SJCRH30 (cell line): ENCODE results near the gene NTRK3. TPM values are rescaled to one million over a fixed set of nuclear protein-coding genes. Genes with fewer than 3 reads are reported as not detected.

ENCODE experiments used
- DNase-seq, 2 experiments: peaks; one replicate each; pipeline ENCODE4 v3.0.0-alpha.2; 2015 to 2020
- H3K27ac ChIP-seq: fragments of 250-450 bp; sonication (Bioruptor Pico); 2 replicates; pipeline ENCODE4 v1.5.1; 2020; ENCODE audit warnings: mild to moderate bottlenecking, moderate library complexity
- H3K27me3 ChIP-seq: fragments of 250-450 bp; sonication (Bioruptor Pico); 2 replicates; pipeline ENCODE4 v1.5.1; 2020; ENCODE audit warnings: mild to moderate bottlenecking, moderate library complexity
- H3K36me3 ChIP-seq: fragments of 250-450 bp; sonication (Bioruptor Pico); 2 replicates; pipeline ENCODE4 v1.5.1; 2020; ENCODE audit warnings: mild to moderate bottlenecking, moderate library complexity
- H3K4me1 ChIP-seq: fragments of 250-450 bp; sonication (Bioruptor Pico); 2 replicates; pipeline ENCODE4 v1.5.1; 2020; ENCODE audit warnings: mild to moderate bottlenecking, moderate library complexity
- H3K4me3 ChIP-seq: fragments of 250-450 bp; sonication (Bioruptor Pico); 2 replicates; pipeline ENCODE4 v1.5.1; 2020; ENCODE audit warnings: mild to moderate bottlenecking, moderate library complexity
- H3K9me3 ChIP-seq: fragments of 250-450 bp; sonication (Bioruptor Pico); replicated peaks from 2 replicates; pipeline ENCODE4 v1.5.1; 2020; ENCODE audit warnings: mild to moderate bottlenecking, moderate library complexity
- total RNA-seq: library from RNA; depleted of rRNA; stranded (reverse); fragments of >200 nt; shearing (Covaris generic); gene quantifications from 2 replicates; pipeline ENCODE4 v1.2.3, GENCODE V29; 2014

NTRK3 gene
- total RNA-seq, 1 experiment from 2014 or later, result 7.6 TPM

DNA sequence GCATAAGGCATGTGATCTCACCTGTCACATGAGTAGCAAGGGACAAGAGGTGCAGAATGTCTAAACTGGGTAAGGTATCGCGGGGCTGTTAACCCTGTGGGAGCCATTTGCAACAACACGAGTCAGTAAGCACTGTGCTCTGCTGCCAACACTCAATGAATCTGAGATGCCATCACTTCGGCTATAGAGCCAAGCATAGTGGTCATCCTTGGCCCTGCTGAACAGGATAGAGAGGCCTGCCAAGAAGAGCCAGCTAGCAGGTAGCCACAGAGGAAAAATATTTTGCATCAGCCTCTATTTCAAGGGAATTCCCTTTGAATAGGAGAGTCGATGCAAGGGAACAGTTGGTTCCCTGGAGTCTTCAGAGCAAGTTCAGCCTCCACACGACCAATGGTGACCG is 137.8 kb downstream of the NTRK3 start:
- H3K27me3 ChIP-seq, result no peaks in the 10 kb centered on the region
- H3K27ac ChIP-seq, result no peak overlapping the region
- no peaks in the 10 kb centered on the region for H3K9me3 ChIP-seq
- peaks cover 4% of the 10 kb centered on the region for H3K4me1 ChIP-seq
- no peak overlapping the region for H3K4me3 ChIP-seq
- H3K36me3 ChIP-seq, result no peaks in the 10 kb centered on the region
- DNase-seq, result no peak

DNA sequence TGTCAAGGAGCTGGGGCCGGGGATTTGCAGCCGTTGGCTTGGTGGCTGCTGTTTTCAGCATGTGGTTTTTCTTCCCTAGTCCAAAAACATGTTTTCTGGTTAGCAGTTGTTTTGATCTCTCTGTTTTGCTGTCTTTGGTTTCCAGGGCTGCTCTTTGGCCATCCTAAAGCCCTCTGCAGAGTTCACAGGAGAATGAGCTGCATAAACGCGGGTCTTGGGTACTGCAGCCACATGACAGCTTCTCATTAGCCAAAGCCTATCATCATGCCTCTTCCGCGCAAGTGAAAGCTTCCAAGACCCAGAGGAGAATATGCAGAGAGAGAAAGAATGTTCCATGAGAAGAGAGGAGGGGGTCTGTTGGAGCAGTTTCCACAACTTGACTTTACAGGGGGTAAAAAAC is 138.5 kb downstream of the NTRK3 start:
- Histone ChIP-seq H3K36me3 (no peaks in the 10 kb centered on the region), H3K27ac (no peak overlapping the region), H3K4me3 (no peak overlapping the region), H3K4me1 (peaks cover 10% of the 10 kb centered on the region), H3K9me3 (no peaks in the 10 kb centered on the region), H3K27me3 (no peaks in the 10 kb centered on the region)
- no peak for DNase-seq

DNA sequence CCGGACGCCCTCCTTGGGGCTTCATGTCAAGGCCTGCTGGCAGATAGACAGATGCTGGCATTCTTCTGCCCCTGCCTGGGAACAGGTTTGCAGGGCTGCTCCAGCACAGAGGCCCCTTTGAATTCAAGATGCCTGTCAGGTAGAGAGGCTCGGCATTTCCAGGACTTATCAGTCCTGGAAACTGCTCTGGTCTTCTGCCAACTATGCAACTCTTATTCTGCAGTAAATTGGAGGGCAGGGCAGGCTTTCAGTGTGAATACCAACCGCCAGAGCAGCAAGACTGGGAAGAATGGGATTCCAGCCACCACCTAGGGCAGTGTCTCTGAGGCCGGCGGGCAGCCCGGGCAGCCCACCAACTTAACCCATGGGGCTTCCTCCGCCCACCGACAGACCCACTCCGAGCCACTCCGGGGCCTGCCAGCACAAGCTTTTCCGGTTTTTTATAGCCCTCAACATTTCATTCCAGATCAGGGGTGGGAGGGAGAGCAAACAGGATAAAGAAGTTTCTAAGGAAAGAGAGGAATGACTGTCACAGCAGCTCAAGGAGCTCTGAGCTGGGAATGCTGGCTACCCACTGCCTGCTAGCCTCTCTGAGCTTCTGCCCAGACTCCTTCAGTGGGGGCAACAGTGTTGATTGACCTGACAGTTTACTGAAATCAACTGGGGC is 140.9 kb downstream of the NTRK3 start:
- DNase-seq, result no peak
- H3K9me3 ChIP-seq, result no peaks in the 10 kb centered on the region
- H3K4me3 ChIP-seq, result no peak overlapping the region
- H3K36me3 ChIP-seq, result no peaks in the 10 kb centered on the region
- peaks cover 10% of the 10 kb centered on the region for H3K4me1 ChIP-seq
- no peak overlapping the region for H3K27ac ChIP-seq
- no peaks in the 10 kb centered on the region for H3K27me3 ChIP-seq

DNA sequence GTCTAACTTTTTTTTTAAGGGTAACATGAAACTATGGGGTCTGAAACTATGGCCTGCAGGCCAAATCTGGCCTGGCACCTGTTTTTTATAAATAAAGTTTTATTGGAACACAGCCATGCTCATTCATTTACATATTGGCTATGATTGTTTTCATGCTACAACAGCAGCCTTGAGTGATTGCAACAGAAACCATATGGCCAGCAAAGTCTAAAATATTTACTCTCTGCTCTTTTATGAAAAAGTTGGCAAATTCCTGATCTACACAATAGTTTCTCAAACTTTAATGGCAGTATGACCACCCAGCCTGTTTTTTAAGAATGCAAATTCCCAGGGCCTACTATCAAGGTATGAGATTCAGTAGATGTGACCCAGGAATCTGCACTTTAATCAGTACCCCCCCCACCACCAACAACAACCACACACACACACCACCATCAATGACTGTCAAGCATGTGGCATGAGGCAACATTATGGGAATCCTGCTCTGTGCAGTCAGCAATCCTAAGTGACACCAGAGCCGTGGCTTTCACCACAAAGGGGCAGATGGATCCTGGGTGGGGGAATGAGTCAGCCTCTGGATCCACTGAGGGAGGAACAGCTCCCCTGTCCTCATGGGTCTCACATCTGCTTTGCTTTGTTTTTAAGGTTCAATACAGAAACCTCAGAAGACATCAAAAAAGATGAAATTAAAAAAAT is 142.8 kb downstream of the NTRK3 start:
- peak; percentile 79 to 89 for DNase-seq
- Histone ChIP-seq H3K27me3 (no peaks in the 10 kb centered on the region), H3K27ac (peak overlapping the region; percentile 54), H3K9me3 (no peaks in the 10 kb centered on the region), H3K4me1 (peaks cover 12% of the 10 kb centered on the region), H3K36me3 (no peaks in the 10 kb centered on the region), H3K4me3 (no peak overlapping the region)

DNA sequence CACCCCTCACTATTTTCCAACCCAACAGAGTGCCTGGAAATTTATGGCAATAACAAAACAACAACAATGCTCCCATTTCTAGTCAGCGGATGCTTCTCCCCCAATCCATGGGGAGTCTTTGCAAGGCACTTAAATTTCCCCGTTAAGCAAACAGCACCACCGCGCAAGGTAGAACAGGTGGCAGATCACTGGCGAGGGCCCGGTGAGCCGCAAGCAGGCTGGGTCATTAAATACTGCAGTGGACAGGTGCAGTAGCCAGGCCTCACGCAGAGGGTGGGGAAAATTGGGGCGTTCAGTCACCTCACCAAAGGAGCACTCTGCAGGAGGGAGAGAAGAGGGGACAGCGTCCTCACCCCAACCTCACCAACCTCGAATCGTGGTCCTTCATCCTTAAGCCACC is 147.5 kb downstream of the NTRK3 start:
- no peak overlapping the region for H3K4me3 ChIP-seq
- no peak overlapping the region for H3K27ac ChIP-seq
- H3K27me3 ChIP-seq, result no peaks in the 10 kb centered on the region
- H3K4me1 ChIP-seq, result peaks cover 8% of the 10 kb centered on the region
- DNase-seq, result peak in 1 of 2 experiments; percentile 37
- no peaks in the 10 kb centered on the region for H3K9me3 ChIP-seq
- H3K36me3 ChIP-seq, result no peaks in the 10 kb centered on the region

DNA sequence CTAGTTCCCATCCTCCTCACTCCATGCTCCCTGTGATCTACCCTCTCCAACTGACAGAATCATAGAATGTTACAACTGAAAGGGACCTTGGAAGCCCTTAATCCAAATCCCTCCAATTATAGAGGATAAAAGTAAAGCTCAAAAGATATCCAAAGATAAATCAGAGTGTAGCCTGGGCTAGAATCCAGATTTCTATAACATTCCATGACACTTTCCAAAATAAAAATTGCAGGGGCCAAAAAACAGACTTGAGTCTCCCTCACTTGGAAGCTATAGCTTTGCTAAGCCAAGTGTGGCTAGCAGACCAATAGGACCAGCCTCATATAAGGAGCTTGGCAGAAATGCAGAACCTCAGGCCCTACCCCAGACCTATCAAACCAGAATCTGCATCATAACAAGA is 148.1 kb downstream of the NTRK3 start:
- Histone ChIP-seq H3K4me3 (no peak overlapping the region), H3K27me3 (no peaks in the 10 kb centered on the region), H3K36me3 (no peaks in the 10 kb centered on the region), H3K9me3 (no peaks in the 10 kb centered on the region), H3K27ac (no peak overlapping the region), H3K4me1 (peaks cover 5% of the 10 kb centered on the region)
- no peak for DNase-seq

DNA sequence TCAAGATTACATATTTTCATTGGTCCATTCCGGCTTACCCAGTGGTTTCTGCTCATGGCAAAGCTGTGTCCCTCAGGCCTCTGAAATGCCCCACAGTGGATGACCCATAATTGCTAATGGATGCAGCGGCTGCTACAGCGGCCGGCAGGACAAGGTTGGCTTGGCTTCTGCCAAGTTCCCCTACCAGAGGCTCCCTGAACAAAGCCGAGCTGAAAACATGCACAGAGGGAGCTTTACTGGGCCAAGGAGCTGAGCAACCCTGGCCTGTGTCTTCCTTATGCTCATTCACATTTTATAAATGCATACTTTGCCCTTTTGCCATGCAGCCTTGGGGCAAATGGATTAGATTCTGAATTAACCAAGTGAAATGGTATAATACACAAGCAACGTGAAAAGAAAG is 150.5 kb downstream of the NTRK3 start:
- 0 out of 2 replicates have a peak, but pooled peaks cover 3% of the 10 kb centered on the region for H3K4me1 ChIP-seq
- H3K27me3 ChIP-seq, result no peaks in the 10 kb centered on the region
- H3K27ac ChIP-seq, result no peak overlapping the region
- no peak overlapping the region for H3K4me3 ChIP-seq
- no peaks in the 10 kb centered on the region for H3K36me3 ChIP-seq
- no peak for DNase-seq
- H3K9me3 ChIP-seq, result no peaks in the 10 kb centered on the region

DNA sequence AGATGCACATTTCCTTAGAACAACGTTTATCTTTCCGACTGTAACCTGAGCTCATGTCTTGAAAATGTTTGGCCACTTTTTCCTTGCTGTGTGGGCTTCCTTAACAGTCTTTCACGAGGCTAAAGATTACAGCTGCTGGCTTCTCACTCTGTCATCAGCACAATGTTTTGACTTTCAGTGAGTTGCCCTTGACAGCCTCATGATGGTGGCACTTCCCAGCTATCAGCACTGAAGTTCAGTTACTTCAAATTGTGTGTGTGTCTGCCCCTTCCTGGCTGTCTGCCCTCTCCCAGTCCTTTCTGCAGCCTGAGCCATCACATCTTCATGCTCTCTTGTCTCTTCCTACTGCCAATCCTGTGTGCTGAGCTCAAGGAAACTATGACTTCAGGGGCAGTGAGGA is 152.2 kb downstream of the NTRK3 start:
- no peak overlapping the region for H3K4me3 ChIP-seq
- no peak for DNase-seq
- no peaks in the 10 kb centered on the region for H3K9me3 ChIP-seq
- H3K4me1 ChIP-seq, result 0 out of 2 replicates have a peak, but pooled peaks cover 3% of the 10 kb centered on the region
- H3K36me3 ChIP-seq, result no peaks in the 10 kb centered on the region
- H3K27ac ChIP-seq, result no peak overlapping the region
- no peaks in the 10 kb centered on the region for H3K27me3 ChIP-seq

DNA sequence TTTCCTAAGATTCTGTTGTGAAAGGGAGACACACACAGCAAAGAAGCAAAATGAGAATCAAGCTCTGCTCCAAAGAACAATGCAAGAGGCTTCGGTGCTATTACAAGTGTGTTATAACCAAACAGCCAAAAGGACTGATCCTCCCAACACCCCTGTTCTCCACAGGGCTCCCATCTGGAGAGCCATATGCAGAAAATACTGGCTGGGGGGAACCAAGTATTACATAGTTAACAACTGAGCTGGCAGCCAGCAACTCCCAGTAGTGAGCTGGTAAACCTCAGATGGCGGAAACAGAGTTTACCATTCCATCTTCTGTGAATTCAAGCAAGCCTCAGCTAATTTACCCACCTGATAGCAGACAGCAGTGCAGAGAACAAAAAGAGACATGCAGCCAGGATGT is 156.4 kb downstream of the NTRK3 start:
- Histone ChIP-seq H3K27ac (no peak overlapping the region), H3K36me3 (no peaks in the 10 kb centered on the region), H3K4me3 (no peak overlapping the region), H3K4me1 (no peaks in the 10 kb centered on the region), H3K27me3 (no peaks in the 10 kb centered on the region), H3K9me3 (no peaks in the 10 kb centered on the region)
- DNase-seq, result no peak

DNA sequence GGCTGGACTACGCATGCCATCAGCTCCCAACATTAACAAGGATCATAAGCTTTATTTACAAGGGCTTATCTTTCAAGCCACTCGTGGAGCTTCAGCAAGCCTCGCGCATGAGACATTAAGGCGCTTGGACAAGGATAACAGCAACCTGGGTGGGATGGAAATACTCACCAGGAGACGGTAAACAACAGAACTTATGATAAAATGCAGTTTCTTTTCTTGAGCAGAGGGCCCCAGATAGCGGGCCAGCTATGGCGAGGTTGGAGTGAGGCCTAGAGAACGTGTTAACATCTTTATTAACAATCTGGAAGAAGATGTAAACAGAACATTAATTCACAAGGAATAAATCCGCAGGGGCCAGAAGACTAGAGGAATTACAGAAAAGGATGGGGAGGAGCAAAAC is 158.2 kb downstream of the NTRK3 start:
- H3K9me3 ChIP-seq, result no peaks in the 10 kb centered on the region
- no peaks in the 10 kb centered on the region for H3K4me1 ChIP-seq
- no peak for DNase-seq
- H3K27me3 ChIP-seq, result no peaks in the 10 kb centered on the region
- H3K4me3 ChIP-seq, result no peak overlapping the region
- H3K36me3 ChIP-seq, result no peaks in the 10 kb centered on the region
- H3K27ac ChIP-seq, result no peak overlapping the region

DNA sequence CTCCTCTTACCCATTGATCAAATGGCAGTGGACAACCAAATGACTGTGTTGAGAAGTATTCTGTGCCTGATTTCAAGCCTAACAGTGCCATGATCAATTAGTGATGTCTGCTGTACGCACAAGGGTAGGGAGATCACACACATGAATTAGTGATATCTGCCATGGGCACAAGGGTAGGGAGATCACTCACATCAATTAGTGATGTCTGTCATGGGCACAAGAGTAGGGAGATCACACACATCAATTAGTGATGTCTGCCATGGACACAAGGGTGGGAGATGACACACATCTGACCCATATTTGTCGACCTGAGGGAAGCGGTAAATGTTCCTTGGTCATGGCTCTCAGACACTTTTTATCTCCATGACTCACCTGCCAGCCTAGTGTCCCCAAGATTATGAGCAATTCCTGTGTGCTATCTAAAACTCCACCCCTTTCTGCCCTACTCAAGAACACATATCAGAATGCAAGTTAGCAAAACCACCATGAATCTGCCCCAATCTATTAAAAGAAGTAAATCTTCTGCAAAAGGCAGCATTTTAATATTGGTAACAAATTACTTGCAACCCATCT is 165.0 kb downstream of the NTRK3 start:
- Histone ChIP-seq H3K4me3 (no peak overlapping the region), H3K4me1 (peaks cover 29% of the 10 kb centered on the region), H3K27ac (no peak overlapping the region), H3K27me3 (no peaks in the 10 kb centered on the region), H3K9me3 (peaks cover 4% of the 10 kb centered on the region), H3K36me3 (no peaks in the 10 kb centered on the region)
- DNase-seq, result no peak

DNA sequence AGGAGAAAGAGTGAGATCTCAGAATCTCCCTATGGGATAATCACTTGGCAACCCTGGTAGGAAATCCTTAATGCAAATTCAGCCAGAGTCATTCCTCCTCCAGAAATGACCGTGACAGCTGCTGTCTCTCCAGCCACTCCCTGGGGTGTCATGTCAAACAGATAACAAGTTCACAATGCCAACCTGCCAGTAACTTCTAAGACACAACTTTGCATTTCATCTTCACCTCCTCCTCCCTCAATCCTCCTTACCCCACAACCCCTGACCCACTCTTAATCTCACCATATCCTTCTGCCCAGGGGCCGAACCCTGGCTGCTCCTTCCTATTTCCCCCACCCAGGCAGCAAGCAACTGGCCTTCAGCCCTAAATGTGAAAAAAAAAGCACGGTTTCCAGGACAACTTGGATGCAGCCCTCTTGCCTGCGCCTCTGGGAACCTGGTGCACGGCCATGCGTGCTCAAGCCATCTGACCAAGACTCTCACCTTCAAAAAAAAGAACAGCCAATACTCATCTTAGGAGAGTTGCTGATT is 166.0 kb downstream of the NTRK3 start:
- H3K4me3 ChIP-seq, result peak overlapping the region; percentile 24
- H3K36me3 ChIP-seq, result no peaks in the 10 kb centered on the region
- H3K27ac ChIP-seq, result peak overlapping the region; percentile 61
- peak; percentile 60 to 80 for DNase-seq
- peaks cover 29% of the 10 kb centered on the region for H3K4me1 ChIP-seq
- H3K9me3 ChIP-seq, result peaks cover 4% of the 10 kb centered on the region
- no peaks in the 10 kb centered on the region for H3K27me3 ChIP-seq

DNA sequence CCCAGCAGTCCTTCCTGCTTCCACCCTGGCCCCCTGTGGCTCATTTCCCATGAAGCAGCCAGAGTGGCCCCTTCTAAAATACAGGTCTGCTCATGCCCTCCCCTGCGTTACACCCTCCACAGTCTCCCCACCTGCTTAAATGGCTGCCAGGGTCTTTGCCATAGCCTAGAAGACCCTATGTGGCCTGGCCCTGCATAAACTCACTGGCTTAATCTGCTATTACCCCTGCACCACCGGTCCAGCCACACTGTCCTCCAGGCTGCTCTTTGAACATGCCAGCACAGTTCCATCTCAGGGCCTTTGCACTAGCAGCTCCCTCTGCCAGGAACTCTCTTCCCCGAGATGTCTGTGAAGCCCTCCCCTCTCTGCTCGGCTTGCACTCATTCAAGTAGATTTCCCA is 166.8 kb downstream of the NTRK3 start:
- DNase-seq, result no peak
- Histone ChIP-seq H3K4me1 (peaks cover 29% of the 10 kb centered on the region), H3K9me3 (peaks cover 4% of the 10 kb centered on the region), H3K27me3 (no peaks in the 10 kb centered on the region), H3K36me3 (no peaks in the 10 kb centered on the region), H3K27ac (peak overlapping the region; percentile 61; the same call in 1 of the 2 replicates), H3K4me3 (no peak overlapping the region)

DNA sequence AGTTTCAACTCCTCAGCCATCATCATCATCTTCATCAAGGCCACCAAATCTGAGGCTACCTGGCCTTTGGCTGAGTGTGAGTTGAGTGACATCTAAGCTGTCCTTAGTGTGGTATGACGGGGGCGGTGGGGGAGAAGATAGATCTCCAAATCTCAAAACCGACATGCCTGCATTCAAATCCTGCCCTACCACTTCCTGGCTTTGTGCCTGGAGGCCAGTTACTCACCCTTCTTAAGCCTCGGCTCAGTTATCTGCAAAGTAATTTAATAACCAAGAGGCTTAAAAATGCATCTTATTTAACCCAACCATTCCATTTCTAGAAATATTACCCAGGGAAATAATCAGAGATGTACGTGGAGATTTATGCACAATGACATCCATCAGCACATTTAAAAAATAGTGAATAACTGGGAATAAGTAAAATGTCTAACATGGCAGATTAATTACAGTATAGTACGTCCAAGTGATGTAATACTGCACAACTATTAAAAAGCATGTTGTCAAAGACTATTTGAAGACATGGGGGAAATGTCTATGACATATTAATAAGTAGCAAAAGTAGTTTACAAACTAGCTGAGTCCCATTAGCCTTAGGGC is 167.4 kb downstream of the NTRK3 start:
- Histone ChIP-seq H3K36me3 (no peaks in the 10 kb centered on the region), H3K27me3 (no peaks in the 10 kb centered on the region), H3K9me3 (peaks cover 4% of the 10 kb centered on the region), H3K4me3 (no peak overlapping the region), H3K27ac (no peak overlapping the region), H3K4me1 (peaks cover 29% of the 10 kb centered on the region)
- peak in 1 of 2 experiments; percentile 63 for DNase-seq
